ENCODE measurements around the gene GNA14. TPM values are rescaled to one million over a fixed set of nuclear protein-coding genes. Genes with fewer than 3 reads are reported as not detected.

The GNA14 gene
- total RNA-seq, 1 experiment from 2014 or later = 0.37 TPM

DNA sequence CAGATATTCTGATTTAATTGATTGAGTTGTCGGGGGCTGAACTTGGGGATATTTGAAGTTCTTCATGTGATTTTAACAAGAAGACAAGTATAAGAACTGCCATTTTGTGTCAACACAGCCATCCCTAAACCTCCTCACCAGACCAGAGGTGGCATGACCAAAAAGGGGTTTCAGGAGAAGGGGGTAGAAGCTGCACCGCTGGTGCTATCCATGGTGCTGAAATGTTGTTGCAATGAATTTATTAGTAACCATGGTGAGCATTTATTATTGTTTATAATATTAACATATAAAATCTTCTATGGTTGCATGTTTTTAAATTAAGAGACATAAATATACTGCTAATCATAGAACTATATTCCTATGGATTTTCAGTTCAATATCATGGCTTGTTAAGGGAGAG, 72.3 kb downstream of the GNA14 start:
- Histone ChIP-seq H3K4me2 (ENCODE audit: insufficient read depth, insufficient read length, low read length) (no peak overlapping the region), H3K23ac (ENCODE audit: insufficient read length, low read depth, low read length) (no peak overlapping the region), H3T11ph (ENCODE audit: low read length) (no peak overlapping the region), H4K8ac (replicated peaks; ENCODE audit: insufficient read length, low read depth, low read length) (no peak overlapping the region), H3K14ac (ENCODE audit: insufficient read depth, low read length) (no peak overlapping the region), H2BK12ac (ENCODE audit: insufficient read length, low read depth, low read length) (no peak overlapping the region), H2BK15ac (ENCODE audit: low read depth, low read length) (no peak overlapping the region), H4K91ac (ENCODE audit: insufficient read length, low read depth, low read length) (no peak overlapping the region), H3K4me1 (ENCODE audit: insufficient read depth, low read length) (peaks cover 2% of the 10 kb centered on the region; the same call in 1 of the 2 replicates), H2BK120ac (ENCODE audit: low read depth, low read length, poor library complexity, severe bottlenecking) (no peak overlapping the region), H3K27ac (ENCODE audit: insufficient read length, low read depth, low read length) (no peak overlapping the region), H3K9me3 (ENCODE audit: control insufficient read depth, low read depth, low read length) (no peaks in the 10 kb centered on the region), H3K56ac (ENCODE audit: insufficient read length, low read depth, low read length) (no peak overlapping the region), H3K79me1 (ENCODE audit: insufficient read depth, low read depth, low read length, poor library complexity, severe bottlenecking) (no peaks in the 10 kb centered on the region), H4K20me1 (ENCODE audit: control insufficient read depth, insufficient read depth, insufficient read length) (no peaks in the 10 kb centered on the region), H4K5ac (ENCODE audit: insufficient read length, low read depth, low read length) (no peak overlapping the region), H3K23me2 (ENCODE audit: insufficient read length, low read depth, low read length, poor library complexity, severe bottlenecking) (no peaks in the 10 kb centered on the region), H3K4ac (ENCODE audit: low read depth, low read length) (no peak overlapping the region), H2BK5ac (ENCODE audit: insufficient read length, low read length) (no peak overlapping the region), H3K27me3 (ENCODE audit: insufficient read depth, low read length) (no peaks in the 10 kb centered on the region), H2AFZ (ENCODE audit: low read length) (no peak overlapping the region), H3K18ac (ENCODE audit: insufficient read length, low read depth, low read length) (no peak overlapping the region), H2BK20ac (ENCODE audit: low read depth, low read length, poor library complexity, severe bottlenecking) (no peak overlapping the region), H3K9ac (ENCODE audit: extremely low read depth, insufficient read length, low read length) (no peak overlapping the region), H2AK5ac (ENCODE audit: insufficient read length, low read length) (no peak overlapping the region), H3K79me2 (ENCODE audit: insufficient read depth, low read length) (no peaks in the 10 kb centered on the region; the same call in 1 of the 2 replicates)
- H3K27ac Mint-ChIP-seq = no peak overlapping the region
- no peak for DNase-seq
- H3K27me3 Mint-ChIP-seq (ENCODE audit: low read depth) = no peaks in the 10 kb centered on the region
- no peaks in the 10 kb centered on the region for H3K9me3 Mint-ChIP-seq
- H3K4me1 Mint-ChIP-seq = peaks cover 0 to 3% of the 10 kb centered on the region in 2 experiments; a peak in 2 of 4 replicates
- no peak for TF ChIP-seq CTCF (conservative IDR thresholded peaks at IDR 0.05)
- peaks cover 0 to 2% (median 0%) of the 10 kb centered on the region in 3 experiments; a peak in 2 of 7 replicates for H3K36me3 Mint-ChIP-seq (ENCODE audit: insufficient read depth in 1 of 3, low read depth in 3 of 3)
- no peak overlapping the region for H3K4me3 Mint-ChIP-seq
- no CpG with 5 or more reads among the region's 2 CpGs for WGBS (ENCODE audit: extremely low coverage, insufficient read length, low lambda C conversion rate)
